K562 (cell line): ENCODE results near the gene SLC35E1. TPM values are rescaled to one million over a fixed set of nuclear protein-coding genes. Genes with fewer than 3 reads are reported as not detected.

ENCODE experiments used
- BCL6 ChIP-seq: fragments of 250-450 bp; sonication (Bioruptor Pico); IDR thresholded peaks from 2 replicates; pipeline ENCODE4 v1.4.0; 2020
- CBX8 ChIP-seq: fragments of 200-600 bp; sonication (generic); IDR thresholded peaks from 2 replicates; pipeline ENCODE4 v1.6.1; 2012; ENCODE audit warnings: borderline replicate concordance, mixed run types, low read depth, mild to moderate bottlenecking, moderate library complexity, mixed read lengths, low read length, control low read depth, inconsistent platforms; ENCODE audit not compliant: poor library complexity, severe bottlenecking; ENCODE audit errors: extremely low read depth
- CXXC5 ChIP-seq: fragments of 250-450 bp; sonication (Bioruptor Pico); IDR thresholded peaks from 2 replicates; pipeline ENCODE4 v1.8.0; 2022; ENCODE audit warnings: inconsistent platforms, mild to moderate bottlenecking, moderate library complexity
- ELF2 ChIP-seq: fragments of 250-450 bp; sonication (Bioruptor Pico); IDR thresholded peaks from 2 replicates; pipeline ENCODE4 v1.5.0; 2021; ENCODE audit warnings: mild to moderate bottlenecking
- EP400 ChIP-seq: fragments of 450-650 bp; IDR thresholded peaks from 2 replicates; pipeline ENCODE4 v1.6.1; 2017; ENCODE audit warnings: antibody characterized with exemption, mild to moderate bottlenecking, moderate library complexity
- HEY1 ChIP-seq: fragments of 250-450 bp; sonication (Bioruptor Pico); IDR thresholded peaks from 2 replicates; pipeline ENCODE4 v1.5.0; 2020; ENCODE audit warnings: mild to moderate bottlenecking, moderate library complexity, borderline replicate concordance
- ILF3 ChIP-seq: fragments of 450-650 bp; IDR thresholded peaks from 2 replicates; pipeline ENCODE4 v1.6.1; 2018; ENCODE audit warnings: antibody characterized with exemption, mild to moderate bottlenecking, moderate library complexity, borderline replicate concordance
- KAT7 ChIP-seq: sonication (generic); formaldehyde crosslinking; IDR thresholded peaks from 2 replicates; pipeline ENCODE4 v1.8.0; 2022; ENCODE audit warnings: missing genetic modification reagents, mild to moderate bottlenecking, borderline replicate concordance
- MIER1 ChIP-seq: fragments of 450-650 bp; IDR thresholded peaks from 2 replicates; pipeline ENCODE4 v1.6.1; 2016; ENCODE audit warnings: antibody characterized with exemption, mild to moderate bottlenecking, low read depth
- NR4A1 ChIP-seq, 2 experiments: fragments of 250-450 bp in 1 of 2; fragments of 450-650 bp in 1 of 2; sonication (Bioruptor Pico) in 1 of 2; IDR thresholded peaks; 2 replicates each; pipeline versions ENCODE4 v1.4.0 to v1.6.1; 2016 to 2020; ENCODE audit warnings: mild to moderate bottlenecking in 2 of 2, missing compliant biosample characterization in 1 of 2, missing genetic modification characterization in 1 of 2, moderate library complexity in 1 of 2
- PURB ChIP-seq: sonication (generic); formaldehyde crosslinking; IDR thresholded peaks from 2 replicates; pipeline ENCODE4 v1.9.0; 2021; ENCODE audit warnings: low read depth, mild to moderate bottlenecking, missing genetic modification reagents
- SIN3A ChIP-seq, 2 experiments: fragments of 150-350 bp in 1 of 2; IDR thresholded peaks; 2 replicates each; pipeline ENCODE4 v1.6.1; 2011 to 2016; ENCODE audit warnings: borderline replicate concordance in 2 of 2, low read depth in 2 of 2, low read length in 2 of 2, mild to moderate bottlenecking in 2 of 2, moderate library complexity in 2 of 2; ENCODE audit not compliant: control insufficient read depth in 1 of 2
- SMARCB1 ChIP-seq: IDR thresholded peaks from 2 replicates; pipeline ENCODE4 v1.6.1; 2011; ENCODE audit warnings: improper control_type of control experiment, low read depth; ENCODE audit not compliant: insufficient read length
- TBL1XR1 ChIP-seq, 2 experiments: IDR thresholded peaks; 2 replicates each; pipeline ENCODE4 v1.6.1; 2012; ENCODE audit warnings: improper control_type of control experiment in 2 of 2, low read length in 2 of 2, mild to moderate bottlenecking in 1 of 2
- TEAD4 ChIP-seq, 2 experiments: sonication (generic) in 1 of 2; formaldehyde crosslinking in 1 of 2; IDR thresholded peaks; 2 replicates each; pipeline versions ENCODE4 v1.6.1 to v1.8.0; 2012 to 2022; ENCODE audit warnings: borderline replicate concordance in 1 of 2, inconsistent platforms in 1 of 2, low read length in 1 of 2, mild to moderate bottlenecking in 1 of 2, missing genetic modification reagents in 1 of 2
- ZC3H4 ChIP-seq: sonication (generic); formaldehyde crosslinking; IDR thresholded peaks from 2 replicates; pipeline ENCODE4 v1.9.0; 2021; ENCODE audit warnings: missing genetic modification reagents, borderline replicate concordance
- ZNF12 ChIP-seq: sonication (generic); formaldehyde crosslinking; IDR thresholded peaks from 2 replicates; pipeline ENCODE4 v1.4.0; 2020; ENCODE audit warnings: mild to moderate bottlenecking, missing genetic modification reagents
- ZNF124 ChIP-seq: sonication (generic); formaldehyde crosslinking; IDR thresholded peaks from 2 replicates; pipeline ENCODE4 v1.8.1; 2022; ENCODE audit warnings: missing genetic modification reagents
- ZNF395 ChIP-seq: fragments of 200-800 bp; sonication (Bioruptor generic); IDR thresholded peaks from 2 replicates; pipeline ENCODE4 v1.6.1; 2017; ENCODE audit warnings: missing genetic modification characterization, missing compliant biosample characterization
- ZNF778 ChIP-seq: fragments of 450-650 bp; formaldehyde crosslinking; IDR thresholded peaks from 2 replicates; pipeline ENCODE4 v1.4.0; 2020; ENCODE audit warnings: mild to moderate bottlenecking, moderate library complexity
- ZNF780A ChIP-seq: fragments of 250-450 bp; sonication (Bioruptor Pico); IDR thresholded peaks from 2 replicates; pipeline ENCODE4 v1.5.0; 2021; ENCODE audit warnings: mild to moderate bottlenecking
- polyA plus RNA-seq, 8 experiments: library from polyadenylated mRNA; depleted of rRNA in 4 of 8; stranded (reverse) in 5 of 8; unstranded in 3 of 8; fragments of >200 nt; fragmentation: Nextera tagmentation in 2 of 8; fragmentation: Illumina TruSeq in 1 of 8; extraction: Ambion mirVana in 2 of 8; extraction: Trizol in 1 of 8; gene quantifications; 2 replicates each; pipeline versions ENCODE4 v1.2.1 to v1.2.3, GENCODE V29; 2011 to 2014; ENCODE audit warnings: inconsistent platforms in 1 of 8, missing spikeins in 1 of 8
- total RNA-seq, 7 experiments: library from RNA; depleted of rRNA in 6 of 7; stranded (reverse); fragments of >200 nt in 6 of 7; fragmentation: Illumina TruSeq in 2 of 7; extraction: Trizol in 2 of 7; gene quantifications; 2 replicates each; pipeline versions ENCODE4 v1.2.1 to v1.2.3, GENCODE V29; 2011 to 2021; ENCODE audit warnings: low replicate concordance in 1 of 7
- TF ChIP-seq, protein P1 (sequence below): sonication (generic); formaldehyde crosslinking; IDR thresholded peaks from 2 replicates; pipeline ENCODE4 v1.8.1; 2023; ENCODE audit warnings: mild to moderate bottlenecking, missing genetic modification reagents
- TF ChIP-seq, protein P2 (sequence below): fragments of 250-450 bp; sonication (Bioruptor Pico); IDR thresholded peaks from 2 replicates; pipeline ENCODE4 v1.9.0; 2021; ENCODE audit warnings: mild to moderate bottlenecking

Gene SLC35E1
- total and polyA plus RNA-seq, 9 of the 15 experiments (the other 6 are each of a cell fraction or from before 2014, with no cell fraction given) = 15.0 to 40.1 (median 25.7) TPM

GRCh38 chr19:16542045-16542909 lies 29.9 kb downstream of the SLC35E1 start, which contains the start of gene CHERP (continued):
- TF ChIP-seq ZNF395 (CRISPR knock-in tag) (no peak), ZNF12 (CRISPR knock-in tag) (no peak), SMARCB1 (no peak), ZNF780A (CRISPR knock-in tag) (no peak), CXXC5 (CRISPR knock-in tag) (peak; percentile 72), EP400 (peak; percentile 91), KAT7 (CRISPR knock-in tag) (peak; percentile 96; the same call in 1 of the 2 replicates), ZNF778 (CRISPR knock-in tag) (no peak), BCL6 (CRISPR knock-in tag) (no peak), NR4A1 (CRISPR knock-in tag; IDR thresholded peaks at IDR 0.05) (no peak), NR4A1 (tag; IDR thresholded peaks at IDR 0.05) (no peak), TEAD4 (IDR thresholded peaks at IDR 0.05; ENCODE audit: low read length) (no peak), TEAD4 (CRISPR knock-in tag; IDR thresholded peaks at IDR 0.05; ENCODE audit: borderline replicate concordance) (no peak), SIN3A (IDR thresholded peaks at IDR 0.05; ENCODE audit: borderline replicate concordance in 2 of 2, control insufficient read depth in 1 of 2, low read depth in 2 of 2, low read length in 2 of 2) (peak; percentile 45 to 89; a peak in 2 of 4 replicates), ZNF124 (CRISPR knock-in tag) (no peak), MIER1 (no peak), CBX8 (no peak), TBL1XR1 (IDR thresholded peaks at IDR 0.05; ENCODE audit: low read length in 2 of 2) (no peak), HEY1 (CRISPR knock-in tag) (no peak), ILF3 (no peak), ZC3H4 (no peak), PURB (CRISPR knock-in tag) (no peak), ELF2 (CRISPR knock-in tag) (peak; percentile 91)
- TF ChIP-seq, protein P1, sequence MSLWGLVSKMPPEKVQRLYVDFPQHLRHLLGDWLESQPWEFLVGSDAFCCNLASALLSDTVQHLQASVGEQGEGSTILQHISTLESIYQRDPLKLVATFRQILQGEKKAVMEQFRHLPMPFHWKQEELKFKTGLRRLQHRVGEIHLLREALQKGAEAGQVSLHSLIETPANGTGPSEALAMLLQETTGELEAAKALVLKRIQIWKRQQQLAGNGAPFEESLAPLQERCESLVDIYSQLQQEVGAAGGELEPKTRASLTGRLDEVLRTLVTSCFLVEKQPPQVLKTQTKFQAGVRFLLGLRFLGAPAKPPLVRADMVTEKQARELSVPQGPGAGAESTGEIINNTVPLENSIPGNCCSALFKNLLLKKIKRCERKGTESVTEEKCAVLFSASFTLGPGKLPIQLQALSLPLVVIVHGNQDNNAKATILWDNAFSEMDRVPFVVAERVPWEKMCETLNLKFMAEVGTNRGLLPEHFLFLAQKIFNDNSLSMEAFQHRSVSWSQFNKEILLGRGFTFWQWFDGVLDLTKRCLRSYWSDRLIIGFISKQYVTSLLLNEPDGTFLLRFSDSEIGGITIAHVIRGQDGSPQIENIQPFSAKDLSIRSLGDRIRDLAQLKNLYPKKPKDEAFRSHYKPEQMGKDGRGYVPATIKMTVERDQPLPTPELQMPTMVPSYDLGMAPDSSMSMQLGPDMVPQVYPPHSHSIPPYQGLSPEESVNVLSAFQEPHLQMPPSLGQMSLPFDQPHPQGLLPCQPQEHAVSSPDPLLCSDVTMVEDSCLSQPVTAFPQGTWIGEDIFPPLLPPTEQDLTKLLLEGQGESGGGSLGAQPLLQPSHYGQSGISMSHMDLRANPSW (CRISPR knock-in tag) = peak; percentile 61; the same call in 1 of the 2 replicates
- TF ChIP-seq, protein P2, sequence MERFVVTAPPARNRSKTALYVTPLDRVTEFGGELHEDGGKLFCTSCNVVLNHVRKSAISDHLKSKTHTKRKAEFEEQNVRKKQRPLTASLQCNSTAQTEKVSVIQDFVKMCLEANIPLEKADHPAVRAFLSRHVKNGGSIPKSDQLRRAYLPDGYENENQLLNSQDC = no peak
